Neural cell (in vitro differentiated cells): Measurements from ENCODE around the gene ADAMTS15. TPM values are rescaled to one million over a fixed set of nuclear protein-coding genes. Genes with fewer than 3 reads are reported as not detected.

Experiments used
- H2AFZ ChIP-seq: fragments of 200-600, 300-800 bp; sonication (generic), shearing (Covaris generic); 2 replicates; pipeline ENCODE4 v1.6.0; 2014; ENCODE audit warnings: low read depth, mild to moderate bottlenecking, antibody characterized with exemption, low read length, moderate library complexity
- H3F3A ChIP-seq: fragments of 200-600 bp; shearing (Covaris generic); 2 replicates; pipeline ENCODE4 v1.6.1; 2016; ENCODE audit warnings: mild to moderate bottlenecking, moderate library complexity, mixed read lengths, antibody characterized with exemption, low read length; ENCODE audit not compliant: insufficient read depth, poor library complexity, severe bottlenecking
- H3K27ac ChIP-seq: fragments of 200-600, 300-800 bp; sonication (generic), shearing (Covaris generic); 2 replicates; pipeline ENCODE4 v1.5.1; 2014; ENCODE audit warnings: mild to moderate bottlenecking, low read length, moderate library complexity
- H3K27me3 ChIP-seq: fragments of 300-800, 200-600 bp; sonication (generic), shearing (Covaris generic); 2 replicates; pipeline ENCODE4 v1.6.0; 2014; ENCODE audit warnings: mild to moderate bottlenecking, low read depth, low read length, moderate library complexity; ENCODE audit not compliant: insufficient read depth
- H3K36me3 ChIP-seq: fragments of 300-800, 200-600 bp; sonication (generic), shearing (Covaris generic); 2 replicates; pipeline ENCODE4 v1.5.1; 2014; ENCODE audit warnings: mild to moderate bottlenecking, antibody characterized with exemption, low read length, moderate library complexity; ENCODE audit not compliant: insufficient read depth
- H3K4me2 ChIP-seq: fragments of 300-800, 200-600 bp; sonication (generic), shearing (Covaris generic); 2 replicates; pipeline ENCODE4 v1.6.0; 2014; ENCODE audit warnings: mild to moderate bottlenecking, low read length
- H3K4me3 ChIP-seq: fragments of 300-800, 200-600 bp; sonication (generic), shearing (Covaris generic); 2 replicates; pipeline ENCODE4 v1.5.1; 2014; ENCODE audit warnings: mild to moderate bottlenecking, low read length, moderate library complexity
- H3K79me2 ChIP-seq: fragments of 200-600 bp; shearing (Covaris generic); replicated peaks from 2 replicates; pipeline ENCODE4 v1.6.0; 2014; ENCODE audit warnings: mild to moderate bottlenecking, low read length, moderate library complexity; ENCODE audit not compliant: insufficient read depth
- H3K9ac ChIP-seq: fragments of 300-800, 200-600 bp; sonication (generic), shearing (Covaris generic); 2 replicates; pipeline ENCODE4 v1.6.1; 2016; ENCODE audit warnings: mild to moderate bottlenecking, low read length, mixed read lengths
- H3K9me2 ChIP-seq: fragments of 200-600 bp; shearing (Covaris generic); 2 replicates; pipeline ENCODE4 v1.6.1; 2016; ENCODE audit warnings: mild to moderate bottlenecking, low read length, mixed read lengths; ENCODE audit not compliant: insufficient read depth
- H3K9me3 ChIP-seq: fragments of 200-600, 300-800 bp; sonication (generic), shearing (Covaris generic); 2 replicates; pipeline ENCODE4 v1.6.1; 2016; ENCODE audit warnings: mild to moderate bottlenecking, mixed run types, low read length, moderate library complexity, mixed read lengths
- H4K20me1 ChIP-seq: fragments of 200-600 bp; shearing (Covaris generic); 2 replicates; pipeline ENCODE4 v1.6.1; 2016; ENCODE audit warnings: mild to moderate bottlenecking, mixed run types; ENCODE audit not compliant: insufficient read depth
- EP300 ChIP-seq: fragments of 450-650 bp; conservative IDR thresholded peaks from 2 replicates; pipeline ENCODE4 v1.6.1; 2014; ENCODE audit warnings: antibody characterized with exemption, mild to moderate bottlenecking, moderate library complexity; ENCODE audit not compliant: poor library complexity, severe bottlenecking
- EZH2 ChIP-seq: fragments of 200-600, 300-800 bp; shearing (Covaris generic), sonication (generic); IDR thresholded peaks from 2 replicates; pipeline ENCODE4 v1.6.1; 2014; ENCODE audit warnings: antibody characterized with exemption, low read length, borderline replicate concordance, mild to moderate bottlenecking; ENCODE audit not compliant: insufficient read depth, poor library complexity, severe bottlenecking
- MXI1 ChIP-seq: fragments of 450-650 bp; conservative IDR thresholded peaks from 2 replicates; pipeline ENCODE4 v1.6.1; 2014; ENCODE audit warnings: antibody characterized with exemption, mild to moderate bottlenecking; ENCODE audit not compliant: poor library complexity, severe bottlenecking
- POLR2AphosphoS5 ChIP-seq: IDR thresholded peaks from 2 replicates; pipeline ENCODE4 v1.6.1; 2012
- RAD21 ChIP-seq: fragments of 450-650 bp; conservative IDR thresholded peaks from 2 replicates; pipeline ENCODE4 v1.6.1; 2014; ENCODE audit warnings: antibody characterized with exemption, mild to moderate bottlenecking, moderate library complexity
- SMC3 ChIP-seq: fragments of 450-650 bp; conservative IDR thresholded peaks from 2 replicates; pipeline ENCODE4 v1.6.1; 2014; ENCODE audit warnings: antibody characterized with exemption, mild to moderate bottlenecking, moderate library complexity; ENCODE audit not compliant: poor library complexity
- TAF1 ChIP-seq: IDR thresholded peaks from 2 replicates; pipeline ENCODE4 v1.6.1; 2012; ENCODE audit warnings: low read depth
- polyA plus RNA-seq: library from polyadenylated mRNA; depleted of rRNA; stranded (reverse); fragments of >200 nt; gene quantifications from 2 replicates; pipeline ENCODE4 v1.2.3, GENCODE V29; 2014
- TF ChIP-seq, protein P1 (sequence below): IDR thresholded peaks from 2 replicates; pipeline ENCODE4 v1.6.1; 2012; ENCODE audit warnings: borderline replicate concordance
- TF ChIP-seq, protein P2 (sequence below): fragments of 450-650 bp; IDR thresholded peaks from 2 replicates; pipeline ENCODE4 v1.5.1; 2014; ENCODE audit warnings: antibody characterized with exemption, mild to moderate bottlenecking, moderate library complexity; ENCODE audit not compliant: poor library complexity, severe bottlenecking

The ADAMTS15 gene
- polyA plus RNA-seq, 1 donor from 2014 or later = 1.1 TPM

DNA sequence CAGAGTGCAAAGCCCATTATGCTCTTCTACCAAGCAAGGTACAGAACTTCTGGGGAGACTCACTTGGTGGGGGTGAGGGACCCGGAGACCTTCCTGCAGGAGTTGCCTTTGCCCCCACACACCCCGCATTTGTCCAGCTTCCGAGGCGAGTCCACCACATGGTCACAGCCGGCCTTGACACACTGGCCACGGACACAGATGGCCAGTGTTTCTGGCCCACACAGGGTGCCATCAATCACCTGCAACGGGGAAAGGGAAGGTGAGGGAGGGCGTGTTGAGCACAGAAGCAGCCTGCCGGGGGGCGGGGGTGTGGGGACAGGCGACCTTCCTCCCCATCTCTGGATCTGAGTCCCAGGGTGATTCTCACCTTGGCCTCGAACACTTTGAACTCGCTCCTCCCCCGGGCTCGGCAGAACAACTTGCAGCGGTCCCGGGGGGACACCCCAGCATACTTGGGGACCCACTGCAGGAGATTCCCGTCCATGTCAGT lies 40.0 kb upstream of the ADAMTS15 start:
- TF ChIP-seq MXI1 = no peak
- no peak for TF ChIP-seq TAF1
- TF ChIP-seq RAD21 = no peak
- no peak for TF ChIP-seq EZH2
- TF ChIP-seq, protein P1, sequence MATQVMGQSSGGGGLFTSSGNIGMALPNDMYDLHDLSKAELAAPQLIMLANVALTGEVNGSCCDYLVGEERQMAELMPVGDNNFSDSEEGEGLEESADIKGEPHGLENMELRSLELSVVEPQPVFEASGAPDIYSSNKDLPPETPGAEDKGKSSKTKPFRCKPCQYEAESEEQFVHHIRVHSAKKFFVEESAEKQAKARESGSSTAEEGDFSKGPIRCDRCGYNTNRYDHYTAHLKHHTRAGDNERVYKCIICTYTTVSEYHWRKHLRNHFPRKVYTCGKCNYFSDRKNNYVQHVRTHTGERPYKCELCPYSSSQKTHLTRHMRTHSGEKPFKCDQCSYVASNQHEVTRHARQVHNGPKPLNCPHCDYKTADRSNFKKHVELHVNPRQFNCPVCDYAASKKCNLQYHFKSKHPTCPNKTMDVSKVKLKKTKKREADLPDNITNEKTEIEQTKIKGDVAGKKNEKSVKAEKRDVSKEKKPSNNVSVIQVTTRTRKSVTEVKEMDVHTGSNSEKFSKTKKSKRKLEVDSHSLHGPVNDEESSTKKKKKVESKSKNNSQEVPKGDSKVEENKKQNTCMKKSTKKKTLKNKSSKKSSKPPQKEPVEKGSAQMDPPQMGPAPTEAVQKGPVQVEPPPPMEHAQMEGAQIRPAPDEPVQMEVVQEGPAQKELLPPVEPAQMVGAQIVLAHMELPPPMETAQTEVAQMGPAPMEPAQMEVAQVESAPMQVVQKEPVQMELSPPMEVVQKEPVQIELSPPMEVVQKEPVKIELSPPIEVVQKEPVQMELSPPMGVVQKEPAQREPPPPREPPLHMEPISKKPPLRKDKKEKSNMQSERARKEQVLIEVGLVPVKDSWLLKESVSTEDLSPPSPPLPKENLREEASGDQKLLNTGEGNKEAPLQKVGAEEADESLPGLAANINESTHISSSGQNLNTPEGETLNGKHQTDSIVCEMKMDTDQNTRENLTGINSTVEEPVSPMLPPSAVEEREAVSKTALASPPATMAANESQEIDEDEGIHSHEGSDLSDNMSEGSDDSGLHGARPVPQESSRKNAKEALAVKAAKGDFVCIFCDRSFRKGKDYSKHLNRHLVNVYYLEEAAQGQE = no peak
- H3K4me2 ChIP-seq = no peak overlapping the region
- H3K79me2 ChIP-seq = no peaks in the 10 kb centered on the region
- H3K9me2 ChIP-seq = no peaks in the 10 kb centered on the region
- no peaks in the 10 kb centered on the region for H3K36me3 ChIP-seq
- no peaks in the 10 kb centered on the region for H3K9me3 ChIP-seq
- no peaks in the 10 kb centered on the region for H3F3A ChIP-seq
- no peaks in the 10 kb centered on the region for H4K20me1 ChIP-seq
- no peaks in the 10 kb centered on the region for H3K27me3 ChIP-seq
- H3K4me3 ChIP-seq = no peak overlapping the region
- H3K9ac ChIP-seq = no peak overlapping the region
- H2AFZ ChIP-seq = no peak overlapping the region
- H3K27ac ChIP-seq = no peak overlapping the region

DNA sequence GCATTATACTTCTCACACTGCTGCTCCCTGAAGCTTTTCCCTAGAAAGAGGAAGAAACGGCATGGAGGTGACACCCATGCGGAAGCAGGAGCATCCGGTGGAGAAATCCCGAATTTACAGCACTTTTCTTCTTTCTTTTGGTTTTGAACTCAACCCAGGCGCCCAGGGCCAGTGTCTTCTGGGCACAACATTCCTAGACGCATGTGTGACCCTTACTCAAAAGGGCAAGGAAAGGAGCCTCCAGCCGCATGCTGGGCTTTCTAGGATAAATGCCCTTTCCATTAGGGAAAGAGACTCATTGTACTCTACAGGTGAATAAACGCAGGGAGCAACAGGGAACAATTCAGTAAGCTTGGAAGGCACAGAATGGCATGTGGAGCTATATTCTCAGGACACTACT lies 39.5 kb upstream of the ADAMTS15 start:
- H3F3A ChIP-seq = no peaks in the 10 kb centered on the region
- no peaks in the 10 kb centered on the region for H3K36me3 ChIP-seq
- H2AFZ ChIP-seq = no peak overlapping the region
- H3K27me3 ChIP-seq = no peaks in the 10 kb centered on the region
- TF ChIP-seq EP300 (no peak), TAF1 (no peak), MXI1 (no peak), RAD21 (no peak), SMC3 (no peak), POLR2AphosphoS5 (no peak), EZH2 (no peak)
- TF ChIP-seq, protein P1 = no peak
- TF ChIP-seq, protein P2, sequence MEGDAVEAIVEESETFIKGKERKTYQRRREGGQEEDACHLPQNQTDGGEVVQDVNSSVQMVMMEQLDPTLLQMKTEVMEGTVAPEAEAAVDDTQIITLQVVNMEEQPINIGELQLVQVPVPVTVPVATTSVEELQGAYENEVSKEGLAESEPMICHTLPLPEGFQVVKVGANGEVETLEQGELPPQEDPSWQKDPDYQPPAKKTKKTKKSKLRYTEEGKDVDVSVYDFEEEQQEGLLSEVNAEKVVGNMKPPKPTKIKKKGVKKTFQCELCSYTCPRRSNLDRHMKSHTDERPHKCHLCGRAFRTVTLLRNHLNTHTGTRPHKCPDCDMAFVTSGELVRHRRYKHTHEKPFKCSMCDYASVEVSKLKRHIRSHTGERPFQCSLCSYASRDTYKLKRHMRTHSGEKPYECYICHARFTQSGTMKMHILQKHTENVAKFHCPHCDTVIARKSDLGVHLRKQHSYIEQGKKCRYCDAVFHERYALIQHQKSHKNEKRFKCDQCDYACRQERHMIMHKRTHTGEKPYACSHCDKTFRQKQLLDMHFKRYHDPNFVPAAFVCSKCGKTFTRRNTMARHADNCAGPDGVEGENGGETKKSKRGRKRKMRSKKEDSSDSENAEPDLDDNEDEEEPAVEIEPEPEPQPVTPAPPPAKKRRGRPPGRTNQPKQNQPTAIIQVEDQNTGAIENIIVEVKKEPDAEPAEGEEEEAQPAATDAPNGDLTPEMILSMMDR = no peak
- H4K20me1 ChIP-seq = no peaks in the 10 kb centered on the region
- H3K9me3 ChIP-seq = no peaks in the 10 kb centered on the region
- H3K9ac ChIP-seq = no peak overlapping the region
- H3K4me2 ChIP-seq = no peak overlapping the region
- no peaks in the 10 kb centered on the region for H3K9me2 ChIP-seq
- H3K79me2 ChIP-seq = no peaks in the 10 kb centered on the region
- H3K27ac ChIP-seq = no peak overlapping the region
- no peak overlapping the region for H3K4me3 ChIP-seq
